Left colon (tissue), 2 donors: ENCODE measurements around the gene KRI1. TPM values are rescaled to one million over a fixed set of nuclear protein-coding genes. Genes with fewer than 3 reads are reported as not detected.
"Not testable (repeated sequence)": the region's sequence is repeated elsewhere in the genome, so short reads cannot be mapped to it uniquely, and the experiment has no call there.

ENCODE experiments used
- ATAC-seq: fragments of 200-7000 bp; cut with Tn5 transposase; one replicate; pipeline ENCODE4 v1.9.1; 2020; ENCODE audit warnings: mild to moderate bottlenecking, moderate library complexity
- DNase-seq, 2 donors: peaks; one replicate each; pipeline ENCODE4 v3.0.0-alpha.2; 2020
- intact Hi-C, 2 donors: fragments of 100-400 bp; cut with DNase I in 1 of 2; cut with micrococcal nuclease in 1 of 2; formaldehyde crosslinking; loops; one replicate each; pipeline versions ENCODE4 v1.11.2 to v1.14.0; 2022; cut with DNase I, micrococcal nuclease
- total RNA-seq, 2 donors: library from RNA; stranded (reverse); fragmentation: NEBNext Ultra II Directional; extraction: Animal tissue kit (Norgen Biotek cat#: 25700); gene quantifications; one replicate each; pipeline ENCODE4 v1.2.1, GENCODE V29; 2021
- donor health status: DM: no; HTN: no; CAD: no.
- donor health status: DM: yes; HTN: yes; CAD: no.

KRI1 gene
- total RNA-seq, 2 donors from 2014 or later = 12.9 to 14.9 TPM

- intact Hi-C loops = no loop called here
- ATAC-seq (peak; percentile 2), DNase-seq (peak in 1 of 2 donors; percentile 51)
Measured at GRCh38 chr19:10553943-10554381, 11.8 kb downstream of the KRI1 start.

GRCh38 chr19:10553087-10553667 lies 12.6 kb downstream of the KRI1 start:
- intact Hi-C loops = no loop called here
- DNase-seq = peak in 1 of 2 donors; percentile 21
- ATAC-seq = no peak

DNA sequence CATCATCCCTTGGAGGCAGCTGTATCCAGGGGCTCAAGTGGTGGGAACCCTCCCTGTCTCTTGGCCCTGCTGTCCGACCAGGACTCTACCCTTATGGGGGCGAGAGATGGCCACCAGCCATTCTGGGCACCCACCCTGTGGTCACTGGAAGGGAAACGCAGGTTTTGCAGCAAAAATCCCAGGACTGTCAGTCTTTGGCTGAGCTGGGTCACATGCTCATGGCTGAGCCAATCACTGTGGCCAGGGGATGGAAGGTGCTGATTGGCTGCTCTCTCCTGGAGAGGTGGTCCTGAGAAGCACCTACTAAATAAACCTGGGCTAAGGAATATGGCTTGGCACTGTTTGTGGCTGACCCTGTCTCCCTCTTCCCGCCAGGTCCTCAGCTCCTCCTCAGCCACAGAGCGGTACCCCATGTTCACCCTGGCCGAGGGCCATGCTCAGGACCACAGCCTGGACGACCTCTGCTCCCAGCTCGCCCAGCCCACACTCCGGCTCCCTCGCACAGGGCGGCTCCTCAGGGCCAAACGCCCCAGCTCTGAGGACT lies 13.2 kb downstream of the KRI1 start:
- intact Hi-C loops = no loop called here
- DNase-seq (peak in 1 of 2 donors; percentile 36), ATAC-seq (peak; percentile 52)

DNA sequence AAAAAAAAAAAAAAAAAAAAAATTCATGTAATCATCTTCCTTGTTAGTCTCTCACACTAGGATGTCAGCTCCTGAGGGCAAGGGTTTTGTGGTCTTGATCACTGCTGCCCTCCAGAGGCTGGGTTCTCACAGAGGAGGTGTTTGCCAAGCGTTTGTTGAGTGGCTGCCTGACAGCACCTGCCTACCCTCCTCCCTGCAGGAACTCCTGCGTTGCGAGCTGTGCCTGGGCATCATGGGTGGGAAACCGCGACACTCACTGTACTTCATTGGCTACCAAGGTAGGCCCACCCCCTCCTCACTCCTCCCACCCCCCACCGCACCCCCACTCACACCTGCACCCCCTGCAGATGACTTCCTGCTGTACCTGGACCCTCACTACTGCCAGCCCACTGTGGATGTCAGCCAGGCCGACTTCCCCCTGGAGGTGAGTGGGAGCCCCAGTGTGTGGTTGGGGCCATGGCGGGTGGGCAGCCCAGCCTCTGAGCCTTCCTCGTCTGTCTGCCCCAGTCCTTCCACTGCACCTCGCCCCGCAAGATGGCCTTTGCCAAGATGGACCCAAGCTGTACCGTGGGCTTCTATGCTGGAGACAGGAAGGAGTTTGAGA lies 14.0 kb downstream of the KRI1 start:
- intact Hi-C loops = no loop called here
- ATAC-seq (peak; percentile 34), DNase-seq (peak in 1 of 2 donors; percentile 50)

GRCh38 chr19:10551006-10551405 lies 14.8 kb downstream of the KRI1 start:
- ATAC-seq (peak; percentile 67), DNase-seq (peak; percentile 52 to 54)
- intact Hi-C loops = not testable (repeated sequence)

DNA sequence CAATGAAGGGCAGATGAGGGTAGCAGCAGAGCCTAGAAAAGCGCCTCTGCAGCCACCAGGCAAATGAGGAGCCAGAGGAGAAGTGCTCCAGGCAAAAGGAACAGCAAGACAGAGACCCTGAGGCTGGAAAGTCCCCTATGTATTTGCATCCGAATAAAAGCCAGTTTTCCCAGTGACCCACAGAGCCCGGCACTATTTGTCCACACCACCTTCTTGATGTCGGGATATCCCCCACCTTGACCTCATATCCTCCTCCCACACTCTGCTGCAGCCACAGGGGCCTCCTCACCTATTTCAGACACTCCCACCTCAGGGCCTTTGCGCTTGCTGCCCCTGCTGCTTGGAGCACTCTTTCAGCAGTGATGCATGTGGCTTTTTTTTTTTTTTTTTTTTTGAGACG lies 15.5 kb downstream of the KRI1 start:
- intact Hi-C loops = no loop called here
- DNase-seq = no peak
- no peak for ATAC-seq

- ATAC-seq = no peak
- intact Hi-C loops = no loop called here
- DNase-seq = no peak
Measured at GRCh38 chr19:10549733-10550132, 16.1 kb downstream of the KRI1 start.

GRCh38 chr19:10548746-10549276 lies 17.0 kb downstream of the KRI1 start:
- ATAC-seq (no peak), DNase-seq (no peak)
- intact Hi-C loops = no loop called here

GRCh38 chr19:10546817-10547216 lies 19.0 kb downstream of the KRI1 start:
- no peak for DNase-seq
- ATAC-seq = no peak

GRCh38 chr19:10544753-10545251 lies 21.0 kb downstream of the KRI1 start:
- ATAC-seq = peak; percentile 0
- peak in 1 of 2 donors; percentile 33 for DNase-seq
- intact Hi-C loops = no loop called here

More at GRCh38 chr19:10546817-10547216, 19.0 kb downstream of the KRI1 start:
- intact Hi-C loops = no loop called here

DNA sequence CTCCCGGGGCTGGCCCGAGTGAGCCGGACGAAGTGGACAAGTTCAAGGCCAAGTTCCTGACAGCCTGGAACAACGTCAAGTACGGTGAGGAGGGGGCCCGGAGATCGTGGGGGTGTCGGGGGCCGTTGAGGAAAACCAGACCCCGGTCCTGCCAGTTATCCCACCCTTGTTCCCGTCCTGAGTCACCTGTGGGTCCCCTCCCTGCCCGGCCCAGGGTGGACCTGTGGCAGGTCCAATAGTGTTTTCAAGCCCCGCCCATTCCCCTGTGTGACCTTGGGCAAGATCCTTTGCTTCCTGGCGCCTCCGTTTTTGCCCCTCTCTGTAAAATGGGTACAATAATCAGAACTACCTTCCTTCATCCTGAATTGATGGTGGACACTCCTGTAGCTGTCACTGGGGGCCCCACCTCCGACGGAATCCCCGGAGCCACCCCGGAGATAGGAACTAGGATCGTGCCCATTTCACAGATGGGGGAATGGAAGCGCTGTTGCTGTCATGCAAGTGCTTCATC lies 21.5 kb downstream of the KRI1 start:
- peak; percentile 67 for ATAC-seq
- intact Hi-C loops = no loop called here
- DNase-seq = peak; percentile 85

DNA sequence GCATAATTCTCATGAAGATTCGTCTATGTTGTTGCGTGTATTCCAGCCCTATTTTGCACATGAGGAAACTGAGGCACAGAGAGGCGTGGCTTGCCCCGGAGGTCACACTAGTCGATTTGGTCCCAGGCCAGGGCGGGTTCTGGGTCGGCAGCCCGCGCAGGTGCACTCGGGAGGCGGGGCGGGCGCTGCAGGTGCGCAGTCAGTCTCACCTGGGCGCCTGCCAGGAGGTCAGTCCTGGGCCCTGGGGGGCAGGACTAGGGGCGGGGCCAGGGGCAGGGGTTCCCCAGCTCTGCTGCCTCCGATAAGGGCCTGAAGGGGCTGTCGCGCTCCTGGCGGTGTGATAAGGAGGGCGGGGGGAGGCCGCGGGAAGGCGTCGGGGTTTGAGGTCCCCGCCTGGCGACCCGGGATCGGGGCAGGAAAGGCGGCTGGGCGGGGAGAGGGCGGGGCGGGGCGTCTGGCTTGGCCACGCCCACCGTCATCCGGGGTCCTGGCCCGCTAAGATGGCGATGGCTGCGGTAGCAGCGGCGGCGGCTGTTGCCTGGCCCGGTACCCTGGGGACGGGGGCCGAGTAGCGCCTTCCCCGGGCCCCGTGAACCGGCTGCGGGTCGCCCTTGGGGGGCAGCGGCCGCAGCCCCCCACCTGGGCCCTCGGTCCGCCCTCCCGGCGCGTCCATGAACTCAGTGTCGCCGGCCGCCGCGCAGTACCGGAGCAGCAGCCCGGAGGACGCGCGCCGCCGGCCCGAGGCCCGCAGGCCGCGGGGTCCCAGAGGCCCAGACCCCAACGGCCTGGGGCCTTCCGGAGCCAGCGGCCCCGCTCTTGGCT lies 22.2 kb downstream of the KRI1 start, which contains the start of gene ATG4D:
ATG4D (plus strand) TSS at position 485 of the 822 bp plus-strand sequence; CDS start at position 672, 187 bp downstream.
- intact Hi-C loops = no loop called here
- DNase-seq (peak; percentile 92 to 95), ATAC-seq (peak; percentile 87)

- no peak for DNase-seq
- intact Hi-C loops = no loop called here
- ATAC-seq = peak; percentile 9
Measured at GRCh38 chr19:10543059-10543419, 22.8 kb downstream of the KRI1 start.

GRCh38 chr19:10539016-10539415 lies 26.8 kb downstream of the KRI1 start:
- ATAC-seq, intact Hi-C loops: not testable (repeated sequence)

DNA sequence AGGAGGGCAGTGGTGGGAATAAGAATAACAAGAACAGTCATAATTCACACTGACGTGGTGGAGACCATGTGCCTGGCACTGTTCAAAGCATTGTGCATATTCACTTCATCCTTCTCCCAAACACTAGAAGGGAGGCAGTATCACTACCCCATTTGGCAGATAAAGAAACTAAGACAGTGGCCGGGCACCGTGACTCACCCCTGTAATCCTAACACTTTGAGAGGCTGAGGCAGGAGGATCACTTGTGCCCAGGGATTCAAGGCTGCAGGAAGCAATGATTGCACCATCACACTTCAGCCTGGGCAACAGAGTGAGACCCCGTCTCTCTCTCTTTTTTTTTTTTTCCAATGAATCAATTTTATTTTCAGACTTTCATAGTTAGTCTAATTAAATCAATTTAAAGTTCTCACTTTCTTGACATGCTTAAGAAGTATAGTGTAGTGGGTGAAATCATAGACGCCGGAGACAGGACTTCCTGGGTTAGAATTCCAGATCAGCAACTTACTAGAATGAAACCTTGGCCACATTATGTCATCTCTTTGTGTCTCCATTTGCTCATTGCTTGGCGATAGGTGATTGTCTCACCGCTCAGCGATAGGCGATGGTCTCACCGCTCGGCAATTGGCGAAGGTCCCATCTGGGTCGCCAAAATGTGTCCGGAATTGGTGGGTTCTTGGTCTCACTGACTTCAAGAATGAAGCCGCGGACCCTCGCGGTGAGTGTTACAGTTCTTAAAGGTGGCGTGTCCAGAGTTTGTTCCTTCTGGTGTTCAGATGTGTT lies 27.4 kb downstream of the KRI1 start:
- ATAC-seq = no peak

More at GRCh38 chr19:10539016-10539415, 26.8 kb downstream of the KRI1 start:
- not testable (repeated sequence) for DNase-seq

DNA sequence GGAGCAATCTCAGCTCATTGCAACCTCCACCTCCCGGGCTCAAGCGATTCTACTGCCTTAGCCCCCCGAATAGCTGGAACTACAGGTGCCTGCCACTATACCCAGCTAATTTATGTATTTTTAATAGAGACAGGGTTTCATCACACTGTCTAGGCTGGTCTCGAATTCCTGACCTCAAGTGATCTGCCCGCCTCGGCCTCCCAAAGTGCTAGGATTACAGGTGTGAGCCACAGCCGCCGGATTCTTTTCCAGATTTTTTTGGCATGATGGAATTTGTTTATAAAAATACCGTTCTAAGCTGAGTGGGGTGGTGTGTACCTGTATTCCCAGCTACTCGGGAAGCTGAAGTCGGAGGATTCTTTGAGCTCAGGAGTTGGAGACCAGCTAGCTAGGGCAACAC lies 28.1 kb downstream of the KRI1 start:
- DNase-seq = no peak
- intact Hi-C loops = no loop called here
- ATAC-seq = no peak

More for the DNA sequence above, 27.4 kb downstream of the KRI1 start:
- DNase-seq = no peak
- intact Hi-C loops = no loop called here

- no peak for ATAC-seq
- no peak for DNase-seq
- intact Hi-C loops = no loop called here
Measured at GRCh38 chr19:10535613-10536012, 30.2 kb downstream of the KRI1 start.
